Measurements from ENCODE around the gene UBQLNL. TPM values are rescaled to one million over a fixed set of nuclear protein-coding genes. Genes with fewer than 3 reads are reported as not detected.

The UBQLNL gene
- total RNA-seq, 1 donor from 2014 or later, result 0.19 TPM

- DNase-seq (ENCODE audit: low spot score), result no peak
These were observed 8.6 kb downstream of the UBQLNL start for GRCh38 chr11:5507933-5508305.

GRCh38 chr11:5507177-5507932 lies 9.1 kb downstream of the UBQLNL start:
- DNase-seq (ENCODE audit: low spot score), result no peak

GRCh38 chr11:5505363-5506048 lies 11.0 kb downstream of the UBQLNL start:
- DNase-seq (ENCODE audit: low spot score), result no peak

- DNase-seq (ENCODE audit: low spot score), result no peak
These were observed 12.0 kb downstream of the UBQLNL start for GRCh38 chr11:5504403-5504921.

GRCh38 chr11:5500393-5500801 lies 16.1 kb downstream of the UBQLNL start:
- DNase-seq (ENCODE audit: low spot score), result no peak

- no peak for DNase-seq (ENCODE audit: low spot score)
These were observed 16.8 kb downstream of the UBQLNL start for GRCh38 chr11:5499671-5500070.

- DNase-seq (ENCODE audit: low spot score), result no peak
These were observed 26.7 kb downstream of the UBQLNL start for GRCh38 chr11:5489576-5490357.

- DNase-seq (ENCODE audit: low spot score), result no peak
These were observed 27.6 kb downstream of the UBQLNL start for GRCh38 chr11:5488798-5489399.

- no peak for DNase-seq (ENCODE audit: low spot score)
These were observed 28.1 kb downstream of the UBQLNL start, which contains the start of gene OR52D1 for GRCh38 chr11:5488385-5488784. Gene OR52D1 (plus strand): TSS chr11:5488685. CDS start chr11:5488707, 22 bp downstream.

GRCh38 chr11:5486421-5486820 lies 30.1 kb downstream of the UBQLNL start:
- no peak for DNase-seq (ENCODE audit: low spot score)

GRCh38 chr11:5486003-5486402 lies 30.5 kb downstream of the UBQLNL start:
- DNase-seq (ENCODE audit: low spot score), result no peak

- DNase-seq (ENCODE audit: low spot score), result no peak
These were observed 40.2 kb downstream of the UBQLNL start for GRCh38 chr11:5476186-5476819.

GRCh38 chr11:5473921-5474320 lies 42.6 kb downstream of the UBQLNL start:
- no peak for DNase-seq (ENCODE audit: low spot score)

GRCh38 chr11:5467527-5467926 lies 49.0 kb downstream of the UBQLNL start:
- DNase-seq (ENCODE audit: low spot score), result no peak

Other genes with a start within 250 kb of the UBQLNL start
- not detected for gene HBE1, start 246.8 kb downstream of the UBQLNL start, total RNA-seq
- gene OR51B4, start 214.8 kb downstream of the UBQLNL start, total RNA-seq, result not detected
- gene OR51B2, start 192.4 kb downstream of the UBQLNL start, total RNA-seq, result not detected
- not detected for gene OR51B5, start 173.2 kb downstream of the UBQLNL start, total RNA-seq
- gene OR51B6, start 165.2 kb downstream of the UBQLNL start, total RNA-seq, result not detected
- not detected for gene OR51M1, start 132.9 kb downstream of the UBQLNL start, total RNA-seq
- not detected for gene OR51Q1, start 94.6 kb downstream of the UBQLNL start, total RNA-seq
- not detected for gene OR51I1, start 75.2 kb downstream of the UBQLNL start, total RNA-seq
- not detected for gene OR51I2, start 67.4 kb downstream of the UBQLNL start, total RNA-seq
- not detected for gene OR52D1, start 28.0 kb downstream of the UBQLNL start, total RNA-seq
- 0.22 TPM for gene UBQLN3, start 6.7 kb downstream of the UBQLNL start, total RNA-seq
- not detected for gene OR52H1, start 31.8 kb upstream of the UBQLNL start, total RNA-seq
- not detected for gene OR52B6, start 64.2 kb upstream of the UBQLNL start, total RNA-seq
- gene TRIM6, start 79.9 kb upstream of the UBQLNL start, total RNA-seq, result 1.4 TPM
- gene TRIM34, start 108.3 kb upstream of the UBQLNL start, total RNA-seq, result 6.1 TPM
- 17.7 TPM for gene TRIM5, start 168.4 kb upstream of the UBQLNL start, total RNA-seq
- gene TRIM22, start 173.1 kb upstream of the UBQLNL start, total RNA-seq, result 58.5 TPM
- not detected for gene OR56B1, start 219.7 kb upstream of the UBQLNL start, total RNA-seq
- gene OR52N4, start 237.5 kb upstream of the UBQLNL start, total RNA-seq, result not detected